ENCODE measurements around the gene AACS.

GRCh38 chr12:125189015-125189414 lies 123.8 kb downstream of the AACS start:
- TF ChIP-seq GABPA (IDR thresholded peaks at IDR 0.05 in 1 of 2, conservative IDR thresholded peaks at IDR 0.05 in 1 of 2), result no peak
- no peak for TF ChIP-seq CTCF (IDR thresholded peaks at IDR 0.05; ENCODE audit: low read depth, low read length, missing input control)
- no peak for TF ChIP-seq SP1 (IDR thresholded peaks at IDR 0.05)
